Stimulated activated CD4-positive, alpha-beta T cell treated with anti-CD3 and anti-CD28 coated beads, Interleukin-4, amount 100 ng/mL, for 48 hours (primary cell): ENCODE measurements around the gene CCR3.
A peak's percentile ranks its signal among the peaks of the same experiment; 100 is the strongest.
"Not testable (repeated sequence)": the region's sequence is repeated elsewhere in the genome, so short reads cannot be mapped to it uniquely, and the experiment has no call there.

Source experiments
- DNase-seq, 2 donors: peaks; one replicate each; pipeline ENCODE4 v3.0.0-alpha.2; 2020; ENCODE audit warnings: low read depth in 2 of 2

Gene CCR3

GRCh38 chr3:46242120-46242519 is at the start of gene CCR3:
Gene CCR3 (plus strand): TSS chr3:46242460. CDS start chr3:46265159, 22,699 bp downstream.
- DNase-seq: no peak

- no peak for DNase-seq
Observed at GRCh38 chr3:46192939-46193338, 49.3 kb upstream of the CCR3 start.

- DNase-seq: no peak
Observed at GRCh38 chr3:46193436-46193835, 48.8 kb upstream of the CCR3 start.

- no peak for DNase-seq
Observed at GRCh38 chr3:46194868-46195553, 47.2 kb upstream of the CCR3 start.

GRCh38 chr3:46196261-46196957 is 45.9 kb upstream of the CCR3 start:
- no peak for DNase-seq

GRCh38 chr3:46200211-46200610 is 42.0 kb upstream of the CCR3 start:
- no peak for DNase-seq

- no peak for DNase-seq
Observed at GRCh38 chr3:46200790-46201189, 41.5 kb upstream of the CCR3 start.

GRCh38 chr3:46202535-46202934 is 39.7 kb upstream of the CCR3 start:
- DNase-seq: no peak

GRCh38 chr3:46203681-46204080 is 38.6 kb upstream of the CCR3 start:
- DNase-seq: no peak

- DNase-seq: no peak
Observed at GRCh38 chr3:46205286-46205960, 36.8 kb upstream of the CCR3 start.

- DNase-seq: no peak
Observed at GRCh38 chr3:46206282-46207015, 35.8 kb upstream of the CCR3 start.

- not testable (repeated sequence) for DNase-seq
Observed at GRCh38 chr3:46207514-46207913, 34.7 kb upstream of the CCR3 start.

- peak; percentile 38 to 51 for DNase-seq
Observed at GRCh38 chr3:46208167-46208704, 34.0 kb upstream of the CCR3 start, which contains the start of gene CCR1. Gene CCR1 (minus strand): TSS chr3:46208313. CDS start chr3:46204313, 4,000 bp downstream.

- DNase-seq: no peak
Observed at GRCh38 chr3:46209053-46209452, 33.2 kb upstream of the CCR3 start.

GRCh38 chr3:46209746-46210470 is 32.4 kb upstream of the CCR3 start:
- DNase-seq: no peak

- DNase-seq: no peak
Observed at GRCh38 chr3:46212101-46212500, 30.2 kb upstream of the CCR3 start.

- no peak for DNase-seq
Observed at GRCh38 chr3:46213201-46213600, 29.1 kb upstream of the CCR3 start.

GRCh38 chr3:46214751-46215352 is 27.4 kb upstream of the CCR3 start:
- no peak for DNase-seq

GRCh38 chr3:46215810-46216414 is 26.3 kb upstream of the CCR3 start:
- no peak for DNase-seq

- DNase-seq: no peak
Observed at GRCh38 chr3:46218196-46218709, 24.0 kb upstream of the CCR3 start.
